HCT116 (cell line): ENCODE data around the gene NOL9. TPM values are rescaled to one million over a fixed set of nuclear protein-coding genes. Genes with fewer than 3 reads are reported as not detected.

Source experiments
- ATAC-seq: fragments of 200-7000 bp; cut with Tn5 transposase; 2 replicates; pipeline ENCODE4 v1.9.1; 2020; ENCODE audit warnings: mild to moderate bottlenecking, moderate library complexity
- BruUV-seq: library from RNA; stranded (reverse); fragments of 400-500 nt; replicated peaks from 2 replicates; lab custom pipeline; 2021; lab: Mats Ljungman, UMichigan
- CTCF ChIA-PET: fragments of 300-600 bp; sonication (Branson Sonifier 250); formaldehyde crosslinking; loops from one replicate; lab custom pipeline; 2021; ENCODE audit warnings: antibody characterized with exemption; lab: Charles Lee
- POLR2A ChIA-PET: fragments of 300-600, 350-600 bp; sonication (Branson Sonifier 250); formaldehyde crosslinking; loops from one replicate; lab custom pipeline; 2021; ENCODE audit warnings: antibody characterized with exemption; lab: Charles Lee
- RAD21 ChIA-PET, 2 experiments: fragments of 300-600 bp; sonication (Branson Sonifier 250); formaldehyde crosslinking; loops; one replicate each; lab custom pipeline; 2023; ENCODE audit warnings: low total read pairs in 2 of 2; ENCODE audit not compliant: uncharacterized antibody in 2 of 2, unreplicated experiment in 2 of 2, low non-redundant PET in 1 of 2; lab: Charles Lee
- DNase-seq: peaks from one replicate; pipeline ENCODE4 v3.0.0-alpha.2; 2010; ENCODE audit warnings: low read depth, low spot score
- H2AFZ ChIP-seq: fragments of 200-600 bp; shearing (Covaris generic), sonication (generic); 2 replicates; pipeline ENCODE4 v1.6.1; 2017; ENCODE audit warnings: low read depth, mixed run types, mixed read lengths, antibody characterized with exemption, low read length; ENCODE audit not compliant: poor library complexity, severe bottlenecking
- H3K27ac ChIP-seq: 2 replicates; pipeline ENCODE4 v1.5.1; 2012; ENCODE audit warnings: low read depth, low read length
- H3K27me3 ChIP-seq: fragments of 200-600 bp; sonication (generic); 2 replicates; pipeline ENCODE4 v1.6.1; 2016; ENCODE audit warnings: mixed run types, low read length, mixed read lengths; ENCODE audit not compliant: insufficient read depth
- H3K36me3 ChIP-seq, 2 experiments: fragments of 200-500 bp in 1 of 2; fragments of 200-600 bp in 1 of 2; sonication (Bioruptor generic) in 1 of 2; sonication (generic) in 1 of 2; 2 replicates each; pipeline versions ENCODE4 v1.5.1 to v1.6.1; 2014 to 2016; ENCODE audit warnings: low read length in 2 of 2, inconsistent platforms in 1 of 2, mixed read lengths in 1 of 2, mixed run types in 1 of 2; ENCODE audit not compliant: insufficient read depth in 2 of 2, control insufficient read depth in 1 of 2
- H3K4me1 ChIP-seq, 2 experiments: fragments of 200-600 bp in 1 of 2; sonication (generic) in 1 of 2; 2 replicates each; pipeline versions ENCODE4 v1.5.1 to v1.6.1; 2012 to 2017; ENCODE audit warnings: low read length in 2 of 2, inconsistent platforms in 1 of 2, mild to moderate bottlenecking in 1 of 2, mixed read lengths in 1 of 2, mixed run types in 1 of 2, moderate library complexity in 1 of 2; ENCODE audit not compliant: insufficient read depth in 2 of 2, control insufficient read depth in 1 of 2
- H3K4me2 ChIP-seq: fragments of 200-600 bp; sonication (generic); 2 replicates; pipeline ENCODE4 v1.6.1; 2017; ENCODE audit warnings: mixed run types, low read length, mixed read lengths
- H3K4me3 ChIP-seq, 2 experiments: fragments of 200-600 bp in 1 of 2; sonication (generic) in 1 of 2; replicated peaks in 1 of 2; 2 replicates each; pipeline ENCODE4 v1.5.1; 2011 to 2016; ENCODE audit warnings: low read length in 2 of 2, control low read depth in 1 of 2, low read depth in 1 of 2, mild to moderate bottlenecking in 1 of 2, mixed read lengths in 1 of 2, mixed run types in 1 of 2
- H3K79me2 ChIP-seq: fragments of 200-600 bp; sonication (generic); 2 replicates; pipeline ENCODE4 v1.6.1; 2017; ENCODE audit warnings: mild to moderate bottlenecking, mixed run types, low read length, moderate library complexity, mixed read lengths; ENCODE audit not compliant: insufficient read depth
- H3K9ac ChIP-seq: fragments of 200-600 bp; sonication (generic); 2 replicates; pipeline ENCODE4 v1.6.1; 2016; ENCODE audit warnings: low read length, mixed read lengths
- H3K9me2 ChIP-seq: fragments of 200-600 bp; sonication (generic), shearing (Covaris generic); 2 replicates; pipeline ENCODE4 v1.6.1; 2017; ENCODE audit warnings: mixed run types, mild to moderate bottlenecking, moderate library complexity; ENCODE audit not compliant: insufficient read depth
- H3K9me3 ChIP-seq, 2 experiments: fragments of 200-500 bp in 1 of 2; fragments of 200-600 bp in 1 of 2; sonication (Bioruptor generic) in 1 of 2; sonication (generic) in 1 of 2; 2 replicates each; pipeline ENCODE4 v1.6.1; 2014 to 2017; ENCODE audit warnings: low read length in 2 of 2, mixed read lengths in 2 of 2, inconsistent platforms in 1 of 2, low read depth in 1 of 2, mild to moderate bottlenecking in 1 of 2, mixed run types in 1 of 2, moderate library complexity in 1 of 2; ENCODE audit not compliant: control insufficient read depth in 1 of 2, insufficient read depth in 1 of 2
- H4K20me1 ChIP-seq: fragments of 200-600 bp; sonication (generic), shearing (Covaris generic); 2 replicates; pipeline ENCODE4 v1.6.1; 2017; ENCODE audit warnings: mixed run types, mild to moderate bottlenecking, moderate library complexity; ENCODE audit not compliant: insufficient read depth
- EZH2 ChIP-seq: fragments of 200-600 bp; sonication (generic); IDR thresholded peaks from 2 replicates; pipeline ENCODE4 v1.6.1; 2017; ENCODE audit warnings: antibody characterized with exemption, mixed run types
- EZH2phosphoT487 ChIP-seq: fragments of 200-600 bp; IDR thresholded peaks from 2 replicates; pipeline ENCODE4 v1.6.1; 2018; ENCODE audit warnings: antibody characterized with exemption, borderline replicate concordance
- JUND ChIP-seq: IDR thresholded peaks from 2 replicates; pipeline ENCODE4 v1.6.1; 2012
- POLR2AphosphoS5 ChIP-seq: IDR thresholded peaks from 2 replicates; pipeline ENCODE4 v1.6.1; 2011; ENCODE audit warnings: mild to moderate bottlenecking, low read depth, low read length, moderate library complexity
- SP1 ChIP-seq: IDR thresholded peaks from 2 replicates; pipeline ENCODE4 v1.6.1; 2012; ENCODE audit warnings: low read depth
- TCF7L2 ChIP-seq: IDR thresholded peaks from 2 replicates; pipeline ENCODE4 v1.7.0; 2011; ENCODE audit warnings: borderline replicate concordance, inconsistent platforms; ENCODE audit not compliant: insufficient read depth, insufficient read length; ENCODE audit errors: extremely low read depth
- YY1 ChIP-seq: IDR thresholded peaks from 2 replicates; pipeline ENCODE4 v1.6.1; 2011; ENCODE audit warnings: low read length, low read depth, moderate library complexity, mild to moderate bottlenecking; ENCODE audit not compliant: insufficient replicate concordance; ENCODE audit errors: extremely low read depth
- ZFX ChIP-seq: fragments of 450-650 bp; IDR thresholded peaks from 2 replicates; pipeline ENCODE4 v1.6.1; 2017
- intact Hi-C: fragments of 100-400 bp; cut with micrococcal nuclease; formaldehyde crosslinking; loops from 2 replicates; pipeline ENCODE4 v1.10.0; 2022
- total RNA-seq: library from RNA; stranded (reverse); gene quantifications from one replicate; pipeline ENCODE4 v1.2.1, GENCODE V29; 2021; ENCODE audit not compliant: unreplicated experiment
- TF ChIP-seq, protein P1 (sequence below): IDR thresholded peaks from 2 replicates; pipeline ENCODE4 v1.6.1; 2012; ENCODE audit warnings: low read depth
- TF ChIP-seq, protein P2 (sequence below), 3 experiments: fragments of 200-600 bp in 1 of 3; sonication (generic) in 1 of 3; IDR thresholded peaks in 2 of 3; conservative IDR thresholded peaks in 1 of 3; 2 replicates each; pipeline ENCODE4 v1.5.1; 2012 to 2017; ENCODE audit warnings: low read depth in 2 of 3, low read length in 2 of 3, antibody characterized with exemption in 1 of 3, borderline replicate concordance in 1 of 3, control low read depth in 1 of 3, mild to moderate bottlenecking in 1 of 3, mixed read lengths in 1 of 3, mixed run types in 1 of 3, moderate library complexity in 1 of 3; ENCODE audit not compliant: insufficient read depth in 1 of 3

Gene NOL9
- total RNA-seq, 1 experiment from 2014 or later: 46.4 TPM

DNA sequence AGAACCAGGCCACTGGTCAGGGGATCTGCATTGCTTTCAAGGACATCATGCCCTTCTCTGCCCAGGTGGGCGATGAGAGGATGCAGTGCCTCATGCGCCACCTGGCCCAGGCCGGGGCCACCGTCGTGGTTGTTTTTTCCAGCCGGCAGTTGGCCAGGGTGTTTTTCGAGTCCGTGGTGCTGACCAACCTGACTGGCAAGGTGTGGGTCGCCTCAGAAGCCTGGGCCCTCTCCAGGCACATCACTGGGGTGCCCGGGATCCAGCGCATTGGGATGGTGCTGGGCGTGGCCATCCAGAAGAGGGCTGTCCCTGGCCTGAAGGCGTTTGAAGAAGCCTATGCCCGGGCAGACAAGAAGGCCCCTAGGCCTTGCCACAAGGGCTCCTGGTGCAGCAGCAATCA is 20.5 kb upstream of the NOL9 start:
- Histone ChIP-seq H3K9me3 (no peaks in the 10 kb centered on the region), H3K27ac (no peak overlapping the region), H3K27me3 (peaks cover 5% of the 10 kb centered on the region; the same call in 1 of the 2 replicates), H3K4me1 (peaks cover 6 to 7% of the 10 kb centered on the region in 2 experiments), H3K79me2 (no peaks in the 10 kb centered on the region), H3K4me3 (no peak overlapping the region), H4K20me1 (no peaks in the 10 kb centered on the region), H2AFZ (no peak overlapping the region), H3K36me3 (no peaks in the 10 kb centered on the region), H3K4me2 (no peak overlapping the region), H3K9ac (no peak overlapping the region), H3K9me2 (no peaks in the 10 kb centered on the region)
- ChIA-PET RAD21 (no interaction called here), POLR2A (no interaction called here), CTCF (no interaction called here)
- BruUV-seq: no TSS peak
- TF ChIP-seq POLR2AphosphoS5 (no peak), SP1 (no peak), ZFX (no peak), JUND (no peak), EZH2phosphoT487 (no peak), EZH2 (no peak), TCF7L2 (no peak), YY1 (no peak)
- TF ChIP-seq, protein P1, sequence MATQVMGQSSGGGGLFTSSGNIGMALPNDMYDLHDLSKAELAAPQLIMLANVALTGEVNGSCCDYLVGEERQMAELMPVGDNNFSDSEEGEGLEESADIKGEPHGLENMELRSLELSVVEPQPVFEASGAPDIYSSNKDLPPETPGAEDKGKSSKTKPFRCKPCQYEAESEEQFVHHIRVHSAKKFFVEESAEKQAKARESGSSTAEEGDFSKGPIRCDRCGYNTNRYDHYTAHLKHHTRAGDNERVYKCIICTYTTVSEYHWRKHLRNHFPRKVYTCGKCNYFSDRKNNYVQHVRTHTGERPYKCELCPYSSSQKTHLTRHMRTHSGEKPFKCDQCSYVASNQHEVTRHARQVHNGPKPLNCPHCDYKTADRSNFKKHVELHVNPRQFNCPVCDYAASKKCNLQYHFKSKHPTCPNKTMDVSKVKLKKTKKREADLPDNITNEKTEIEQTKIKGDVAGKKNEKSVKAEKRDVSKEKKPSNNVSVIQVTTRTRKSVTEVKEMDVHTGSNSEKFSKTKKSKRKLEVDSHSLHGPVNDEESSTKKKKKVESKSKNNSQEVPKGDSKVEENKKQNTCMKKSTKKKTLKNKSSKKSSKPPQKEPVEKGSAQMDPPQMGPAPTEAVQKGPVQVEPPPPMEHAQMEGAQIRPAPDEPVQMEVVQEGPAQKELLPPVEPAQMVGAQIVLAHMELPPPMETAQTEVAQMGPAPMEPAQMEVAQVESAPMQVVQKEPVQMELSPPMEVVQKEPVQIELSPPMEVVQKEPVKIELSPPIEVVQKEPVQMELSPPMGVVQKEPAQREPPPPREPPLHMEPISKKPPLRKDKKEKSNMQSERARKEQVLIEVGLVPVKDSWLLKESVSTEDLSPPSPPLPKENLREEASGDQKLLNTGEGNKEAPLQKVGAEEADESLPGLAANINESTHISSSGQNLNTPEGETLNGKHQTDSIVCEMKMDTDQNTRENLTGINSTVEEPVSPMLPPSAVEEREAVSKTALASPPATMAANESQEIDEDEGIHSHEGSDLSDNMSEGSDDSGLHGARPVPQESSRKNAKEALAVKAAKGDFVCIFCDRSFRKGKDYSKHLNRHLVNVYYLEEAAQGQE: no peak
- TF ChIP-seq, protein P2, sequence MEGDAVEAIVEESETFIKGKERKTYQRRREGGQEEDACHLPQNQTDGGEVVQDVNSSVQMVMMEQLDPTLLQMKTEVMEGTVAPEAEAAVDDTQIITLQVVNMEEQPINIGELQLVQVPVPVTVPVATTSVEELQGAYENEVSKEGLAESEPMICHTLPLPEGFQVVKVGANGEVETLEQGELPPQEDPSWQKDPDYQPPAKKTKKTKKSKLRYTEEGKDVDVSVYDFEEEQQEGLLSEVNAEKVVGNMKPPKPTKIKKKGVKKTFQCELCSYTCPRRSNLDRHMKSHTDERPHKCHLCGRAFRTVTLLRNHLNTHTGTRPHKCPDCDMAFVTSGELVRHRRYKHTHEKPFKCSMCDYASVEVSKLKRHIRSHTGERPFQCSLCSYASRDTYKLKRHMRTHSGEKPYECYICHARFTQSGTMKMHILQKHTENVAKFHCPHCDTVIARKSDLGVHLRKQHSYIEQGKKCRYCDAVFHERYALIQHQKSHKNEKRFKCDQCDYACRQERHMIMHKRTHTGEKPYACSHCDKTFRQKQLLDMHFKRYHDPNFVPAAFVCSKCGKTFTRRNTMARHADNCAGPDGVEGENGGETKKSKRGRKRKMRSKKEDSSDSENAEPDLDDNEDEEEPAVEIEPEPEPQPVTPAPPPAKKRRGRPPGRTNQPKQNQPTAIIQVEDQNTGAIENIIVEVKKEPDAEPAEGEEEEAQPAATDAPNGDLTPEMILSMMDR (IDR thresholded peaks at IDR 0.05 in 2 of 3, conservative IDR thresholded peaks at IDR 0.05 in 1 of 3; ENCODE audit: borderline replicate concordance in 1 of 3, insufficient read depth in 1 of 3, low read depth in 2 of 3, low read length in 2 of 3): no peak
- DNase-seq (no peak), ATAC-seq (no peak)
- intact Hi-C loops: no loop called here
